Colonic mucosa (tissue), 4 donors: ENCODE results near the gene STAT6. TPM values are rescaled to one million over a fixed set of nuclear protein-coding genes. Genes with fewer than 3 reads are reported as not detected.
"Not testable (repeated sequence)": the region's sequence is repeated elsewhere in the genome, so short reads cannot be mapped to it uniquely, and the experiment has no call there.

Experiments
- DNase-seq: peaks from one replicate; pipeline ENCODE4 v3.0.0-alpha.2; 2020
- H3K27ac ChIP-seq: fragments of 200-600 bp; one replicate; pipeline ENCODE4 v1.8.0; 2021
- H3K27me3 ChIP-seq: fragments of 200-600 bp; one replicate; pipeline ENCODE4 v1.8.0; 2021
- H3K36me3 ChIP-seq: fragments of 200-600 bp; one replicate; pipeline ENCODE4 v1.8.0; 2021
- H3K4me1 ChIP-seq: fragments of 200-600 bp; one replicate; pipeline ENCODE4 v1.8.0; 2021; ENCODE audit warnings: mild to moderate bottlenecking
- H3K4me3 ChIP-seq: fragments of 200-600 bp; one replicate; pipeline ENCODE4 v1.8.0; 2021
- H3K9ac ChIP-seq, 2 donors: one replicate each; pipeline ENCODE4 v1.7.0; 2013; ENCODE audit warnings: control low read depth in 2 of 2, low read depth in 2 of 2, low read length in 2 of 2
- H3K9me3 ChIP-seq: fragments of 200-600 bp; one replicate; pipeline ENCODE4 v1.8.0; 2021
- intact Hi-C: fragments of 100-400 bp; cut with DNase I; formaldehyde crosslinking; loops from one replicate; pipeline ENCODE4 v1.14.1; 2022
- total RNA-seq, 2 donors: library from RNA; stranded (reverse); fragmentation: NEBNext Ultra II Directional in 1 of 2; extraction: Animal tissue kit (Norgen Biotek cat#: 25700) in 1 of 2; gene quantifications; one replicate each; pipeline ENCODE4 v1.2.1, GENCODE V29; 2021
- TF ChIP-seq, protein P1 (sequence below): fragments of 200-600 bp; IDR thresholded peaks from one replicate; pipeline ENCODE4 v1.8.0; 2022; ENCODE audit warnings: antibody characterized with exemption, mild to moderate bottlenecking
- donor health status: healthy.
- donor health status: DM: no; HTN: no; CAD: no.
- donor health status: DM: no; HTN: no; CAD: no.

The STAT6 gene
- total RNA-seq, 2 donors from 2014 or later: 161 to 181 TPM

DNA sequence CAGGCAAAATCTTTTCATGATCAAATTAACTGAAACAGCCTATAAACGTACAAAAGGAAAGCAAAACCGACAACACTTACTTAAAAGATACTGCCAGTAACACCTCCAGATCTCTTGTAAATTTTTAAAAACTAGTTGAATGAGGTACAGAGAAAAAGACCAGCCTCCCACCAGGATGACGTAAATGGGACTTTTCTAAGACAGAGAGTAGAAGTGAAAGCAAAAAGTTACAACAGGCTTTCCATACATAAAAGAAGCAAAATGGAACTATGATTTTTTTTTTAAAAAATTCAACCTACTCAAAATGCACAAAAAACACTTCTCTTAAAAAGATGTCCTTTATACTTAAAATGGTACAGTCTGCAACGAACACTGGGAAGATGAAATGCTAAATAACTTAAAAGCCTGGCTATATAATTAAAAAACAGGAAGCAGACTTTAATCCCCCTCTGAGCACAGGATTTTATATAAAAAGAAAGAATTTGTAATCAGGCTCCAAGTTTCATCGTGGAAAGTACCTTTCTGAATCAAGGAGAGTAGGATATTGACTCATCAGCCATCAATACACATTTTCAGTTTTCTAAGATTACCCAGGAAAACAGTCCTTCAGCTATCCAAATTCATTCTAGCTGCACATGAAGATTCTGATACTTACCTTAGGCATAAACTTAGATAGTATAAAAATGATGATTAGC is 47.0 kb downstream of the STAT6 start:
- H3K27me3 ChIP-seq: no peaks in the 10 kb centered on the region
- no peak overlapping the region for H3K4me3 ChIP-seq
- intact Hi-C loops: no loop called here
- H3K9ac ChIP-seq: no peak overlapping the region
- DNase-seq: no peak
- no peaks in the 10 kb centered on the region for H3K9me3 ChIP-seq
- H3K27ac ChIP-seq: peak overlapping the region; percentile 64
- H3K36me3 ChIP-seq: no peaks in the 10 kb centered on the region
- TF ChIP-seq, protein P1, sequence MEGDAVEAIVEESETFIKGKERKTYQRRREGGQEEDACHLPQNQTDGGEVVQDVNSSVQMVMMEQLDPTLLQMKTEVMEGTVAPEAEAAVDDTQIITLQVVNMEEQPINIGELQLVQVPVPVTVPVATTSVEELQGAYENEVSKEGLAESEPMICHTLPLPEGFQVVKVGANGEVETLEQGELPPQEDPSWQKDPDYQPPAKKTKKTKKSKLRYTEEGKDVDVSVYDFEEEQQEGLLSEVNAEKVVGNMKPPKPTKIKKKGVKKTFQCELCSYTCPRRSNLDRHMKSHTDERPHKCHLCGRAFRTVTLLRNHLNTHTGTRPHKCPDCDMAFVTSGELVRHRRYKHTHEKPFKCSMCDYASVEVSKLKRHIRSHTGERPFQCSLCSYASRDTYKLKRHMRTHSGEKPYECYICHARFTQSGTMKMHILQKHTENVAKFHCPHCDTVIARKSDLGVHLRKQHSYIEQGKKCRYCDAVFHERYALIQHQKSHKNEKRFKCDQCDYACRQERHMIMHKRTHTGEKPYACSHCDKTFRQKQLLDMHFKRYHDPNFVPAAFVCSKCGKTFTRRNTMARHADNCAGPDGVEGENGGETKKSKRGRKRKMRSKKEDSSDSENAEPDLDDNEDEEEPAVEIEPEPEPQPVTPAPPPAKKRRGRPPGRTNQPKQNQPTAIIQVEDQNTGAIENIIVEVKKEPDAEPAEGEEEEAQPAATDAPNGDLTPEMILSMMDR: no peak
- H3K4me1 ChIP-seq: no peaks in the 10 kb centered on the region

DNA sequence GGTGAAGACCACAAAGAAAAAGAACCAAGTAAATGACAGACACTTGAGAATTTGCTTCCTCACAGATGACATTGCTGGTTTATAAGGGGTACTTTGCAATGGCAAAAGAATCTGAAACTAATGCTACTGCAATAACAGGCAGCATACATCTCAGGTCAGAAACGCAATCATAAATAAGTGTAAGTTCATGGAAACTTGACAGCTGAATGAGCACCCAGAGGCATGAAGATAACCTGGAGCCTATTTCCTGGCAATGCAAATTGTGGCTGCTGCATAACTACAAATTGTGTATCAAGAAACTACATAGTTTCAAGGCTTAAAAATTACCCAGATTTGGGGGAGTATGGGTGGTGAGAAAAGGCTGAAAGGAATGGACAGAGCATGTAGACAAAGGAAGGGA is 52.7 kb downstream of the STAT6 start:
- no peak overlapping the region for H3K4me3 ChIP-seq
- H3K27me3 ChIP-seq: no peaks in the 10 kb centered on the region
- no peaks in the 10 kb centered on the region for H3K9me3 ChIP-seq
- DNase-seq: no peak
- no peak overlapping the region for H3K9ac ChIP-seq
- no peaks in the 10 kb centered on the region for H3K36me3 ChIP-seq
- TF ChIP-seq, protein P1: no peak
- intact Hi-C loops: loop anchor here (2.0 kb wide), 1 partner anchor 50 kb away; no protein-coding TSS in a partner anchor
- H3K4me1 ChIP-seq: no peaks in the 10 kb centered on the region
- H3K27ac ChIP-seq: no peak overlapping the region

DNA sequence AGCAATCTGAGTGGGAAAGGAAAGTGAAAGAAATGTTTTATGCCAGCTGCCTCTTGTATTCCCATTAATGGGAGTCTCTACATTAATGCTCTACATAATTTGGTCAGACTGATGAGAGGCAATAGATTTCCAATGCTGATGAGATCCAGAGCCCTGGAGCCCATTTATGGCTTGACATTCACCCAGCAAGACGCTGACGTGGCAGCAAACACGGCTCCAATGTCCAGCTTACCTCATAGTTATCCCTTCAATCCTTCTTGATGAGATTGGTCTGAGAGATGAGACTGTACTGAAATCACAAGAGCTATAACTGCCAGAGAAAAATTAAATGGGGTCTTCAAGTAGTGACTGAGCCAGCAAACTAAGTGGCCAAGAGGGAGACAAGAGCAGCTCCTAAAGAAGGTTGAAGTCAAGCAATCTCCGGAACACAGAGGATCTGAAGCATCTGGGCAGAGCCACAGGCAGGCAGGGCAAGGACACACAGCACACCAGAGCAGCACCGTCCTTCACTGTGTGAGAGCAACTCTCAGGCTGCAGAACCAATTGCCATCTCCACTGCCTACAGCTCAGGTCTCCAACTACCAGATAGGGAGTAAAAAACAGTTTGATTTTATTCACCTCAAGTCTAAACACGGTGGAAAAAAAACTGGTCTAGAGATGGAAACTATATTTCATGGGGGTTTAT is 54.0 kb downstream of the STAT6 start:
- H3K9ac ChIP-seq: peak overlapping the region in 1 of 2 donors; percentile 7
- no peaks in the 10 kb centered on the region for H3K4me1 ChIP-seq
- no peaks in the 10 kb centered on the region for H3K36me3 ChIP-seq
- no peaks in the 10 kb centered on the region for H3K9me3 ChIP-seq
- no peak overlapping the region for H3K4me3 ChIP-seq
- H3K27me3 ChIP-seq: no peaks in the 10 kb centered on the region
- H3K27ac ChIP-seq: peak overlapping the region; percentile 30
- TF ChIP-seq, protein P1: no peak
- intact Hi-C loops: no loop called here
- DNase-seq: no peak

DNA sequence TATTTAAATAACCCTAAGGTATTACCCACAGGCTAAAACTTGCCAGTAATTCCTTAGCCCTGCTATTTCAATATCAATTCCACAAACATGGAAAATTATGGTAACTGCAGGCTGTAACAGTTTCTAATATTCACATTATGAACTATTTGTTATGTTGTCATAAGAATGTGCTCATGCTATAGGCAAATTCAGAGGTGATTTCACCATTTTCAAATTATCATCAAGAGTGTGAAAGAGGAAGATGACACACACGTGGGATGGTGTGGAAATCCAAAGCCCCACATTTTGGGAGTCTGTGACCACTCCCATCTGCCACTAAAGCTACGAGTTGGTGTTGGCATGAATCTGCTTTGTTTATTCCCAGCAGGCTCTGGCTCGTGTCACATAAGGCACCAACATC is 55.3 kb downstream of the STAT6 start:
- intact Hi-C loops: no loop called here
- Histone ChIP-seq H3K4me1 (no peaks in the 10 kb centered on the region), H3K9ac (no peak overlapping the region), H3K4me3 (no peak overlapping the region), H3K36me3 (no peaks in the 10 kb centered on the region), H3K9me3 (no peaks in the 10 kb centered on the region), H3K27me3 (no peaks in the 10 kb centered on the region), H3K27ac (no peak overlapping the region)
- DNase-seq: no peak
- TF ChIP-seq, protein P1: no peak

DNA sequence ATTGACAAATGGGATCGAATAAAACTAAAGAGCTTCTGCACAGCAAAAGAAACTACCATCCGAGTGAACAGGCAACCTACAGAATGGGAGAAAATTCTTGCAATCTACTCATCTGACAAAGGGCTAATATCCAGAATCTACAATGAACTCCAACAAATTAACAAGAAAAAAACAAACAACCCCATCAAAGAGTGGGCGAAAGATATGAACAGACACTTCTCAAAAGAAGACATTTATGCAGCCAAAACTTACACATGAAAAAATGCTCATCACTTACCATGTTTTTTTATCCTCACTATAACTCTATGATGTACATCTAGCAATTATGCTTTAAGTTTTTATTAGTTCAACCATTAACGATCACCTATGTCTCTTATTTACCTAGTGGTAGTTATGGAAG is 57.3 kb downstream of the STAT6 start:
- H3K9ac ChIP-seq, DNase-seq, H3K27me3 ChIP-seq, H3K4me3 ChIP-seq, H3K27ac ChIP-seq, H3K4me1 ChIP-seq, H3K9me3 ChIP-seq, H3K36me3 ChIP-seq, intact Hi-C loops: not testable (repeated sequence)

DNA sequence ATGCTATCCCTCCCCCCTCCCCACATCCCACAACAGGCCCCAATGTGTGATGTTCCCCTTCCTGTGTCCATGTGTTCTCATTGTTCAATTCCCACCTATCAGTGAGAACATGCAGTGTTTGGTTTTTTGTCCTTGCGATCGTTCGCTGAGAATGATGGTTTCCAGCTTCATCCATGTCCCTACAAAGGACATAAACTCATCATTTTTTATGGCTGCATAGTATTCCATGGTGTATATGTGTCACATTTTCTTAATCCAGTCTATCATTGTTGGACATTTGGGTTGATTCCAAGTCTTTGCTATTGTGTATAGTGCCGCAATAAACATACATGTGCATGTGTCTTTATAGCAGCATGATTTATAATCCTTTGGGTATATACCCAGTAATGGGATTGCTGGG is 58.0 kb downstream of the STAT6 start:
- DNase-seq, H3K9me3 ChIP-seq, H3K4me3 ChIP-seq, H3K4me1 ChIP-seq, H3K9ac ChIP-seq, H3K36me3 ChIP-seq, H3K27me3 ChIP-seq, intact Hi-C loops, H3K27ac ChIP-seq: not testable (repeated sequence)
